ELF-1 (cell line): ENCODE results near the gene TOMM6.

Experiments used
- DNase-seq: peaks from one replicate; pipeline ENCODE4 v3.0.0-alpha.2; 2016; ENCODE audit warnings: low read depth, low spot score

TOMM6 gene

DNA sequence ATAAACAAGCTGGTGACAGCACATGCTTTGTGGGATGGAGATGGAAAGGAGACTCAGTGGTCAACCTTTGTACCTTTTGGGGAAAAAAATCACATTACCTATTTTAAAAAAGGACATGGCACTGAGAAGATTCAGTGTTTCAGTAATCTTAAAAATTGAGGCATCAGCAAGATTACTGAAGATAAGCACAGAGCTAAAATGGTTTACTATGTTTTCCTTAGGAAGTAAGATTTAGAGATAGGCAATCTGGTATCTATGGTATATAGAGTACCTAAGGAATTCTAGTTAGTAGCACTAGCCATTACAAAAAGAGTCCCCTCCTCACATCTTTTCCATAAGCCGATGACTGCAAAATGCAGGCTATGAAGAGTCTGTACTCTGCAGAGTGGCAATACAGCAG, 35.7 kb downstream of the TOMM6 start:
- DNase-seq, result no peak

DNA sequence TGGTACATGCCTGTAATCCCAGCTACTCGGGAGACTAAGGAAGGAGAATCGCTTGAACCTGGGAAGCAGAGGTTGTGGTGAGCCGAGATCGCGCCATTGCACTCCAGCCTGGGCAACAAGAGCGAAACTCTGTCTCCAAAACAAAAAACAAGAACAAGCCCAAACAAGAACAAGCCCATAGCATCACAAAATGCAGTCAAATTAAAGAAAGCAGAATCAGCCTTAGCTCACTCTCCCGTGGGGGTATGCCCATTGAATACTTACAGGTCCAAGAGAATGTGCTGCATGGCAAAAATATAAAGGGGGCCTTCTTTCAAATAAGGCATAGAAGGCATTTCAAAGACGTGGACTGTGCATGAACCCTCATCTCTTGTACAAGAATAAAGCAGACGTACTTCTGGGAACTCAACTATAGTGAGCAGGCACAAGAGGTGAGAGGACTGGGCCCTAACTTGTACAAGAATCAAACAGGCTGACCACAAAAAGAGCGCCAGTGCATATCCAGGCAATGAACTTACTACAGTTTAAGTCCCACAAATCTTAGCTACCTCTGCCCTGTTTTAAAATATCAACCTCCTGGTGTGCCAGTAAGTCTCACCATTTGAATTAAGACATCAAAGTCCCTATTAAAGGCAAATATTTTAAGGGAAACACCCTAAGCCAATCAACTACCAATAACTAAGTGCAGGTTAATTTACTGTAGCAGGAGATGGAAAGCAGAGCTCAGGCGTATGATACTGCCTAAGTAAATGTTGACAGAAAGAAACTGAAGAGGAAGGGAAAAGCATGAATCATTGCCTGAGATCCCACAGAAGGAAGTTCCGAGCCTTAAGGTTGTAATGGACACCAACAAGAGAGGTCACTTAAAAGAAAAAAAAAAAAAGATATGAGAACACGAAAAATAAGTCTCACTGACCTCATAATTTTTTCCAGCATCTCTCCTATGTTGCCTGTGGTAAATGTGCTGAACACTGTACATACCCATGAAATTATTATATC, 37.4 kb downstream of the TOMM6 start:
- no peak for DNase-seq

GRCh38 chr6:41826343-41827022, 39.0 kb downstream of the TOMM6 start:
- DNase-seq, result no peak

- no peak for DNase-seq
These were observed 44.8 kb downstream of the TOMM6 start for GRCh38 chr6:41832263-41832662.

DNA sequence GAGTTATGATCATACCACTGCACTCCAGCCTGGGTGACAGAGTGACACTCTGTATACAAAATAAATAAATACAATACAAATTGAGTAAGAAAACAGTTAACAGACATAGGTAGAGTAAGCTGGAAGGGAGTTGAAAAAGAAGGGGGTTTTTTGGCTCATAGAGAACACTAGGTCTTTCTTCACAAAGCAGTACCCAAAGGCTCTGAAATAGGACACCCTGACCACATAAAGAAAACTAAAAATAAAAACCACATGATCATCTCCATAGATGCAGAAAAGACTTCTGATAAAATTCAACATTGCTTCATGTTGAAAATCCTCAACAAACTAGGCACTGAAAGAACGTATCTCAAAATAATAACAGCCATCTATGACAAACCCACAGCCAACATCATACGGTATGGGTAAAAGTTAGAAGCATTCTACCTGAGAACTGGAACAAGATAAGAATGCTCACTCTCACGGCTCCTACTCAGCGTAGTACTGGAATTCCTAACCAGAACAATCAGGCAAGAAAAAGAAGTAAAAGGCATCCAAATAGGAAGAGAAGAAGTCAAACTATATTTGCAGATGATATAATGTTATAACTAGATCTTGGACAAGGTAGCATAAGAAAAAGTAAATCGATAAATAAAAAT, 48.6 kb downstream of the TOMM6 start:
- DNase-seq, result no peak

DNA sequence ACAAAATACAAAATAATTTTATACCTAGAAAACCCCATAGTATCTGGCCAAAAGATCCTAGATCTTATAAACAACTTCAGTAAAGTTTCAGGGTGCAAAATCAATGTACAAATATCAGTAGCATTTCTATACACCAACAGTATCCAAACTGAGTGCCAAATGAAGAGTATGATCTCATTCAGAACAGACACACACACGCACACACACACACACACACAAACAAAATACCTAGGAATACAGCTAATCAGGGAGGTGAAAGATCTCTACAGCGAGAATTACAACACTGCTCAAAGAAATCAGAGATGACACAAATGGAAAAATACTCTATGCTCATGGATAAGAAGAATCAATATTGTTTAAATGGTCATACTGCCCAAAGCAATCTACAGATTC, 49.2 kb downstream of the TOMM6 start:
- no peak for DNase-seq
